ENCODE measurements around the gene ARHGAP35. TPM values are rescaled to one million over a fixed set of nuclear protein-coding genes. Genes with fewer than 3 reads are reported as not detected.
A peak's percentile ranks its signal among the peaks of the same experiment; 100 is the strongest.

ARHGAP35 gene
- total and polyA plus RNA-seq, 2 experiments from 2014 or later, result 13.6 to 57.7 TPM

- H3K4me2 ChIP-seq, result no peak overlapping the region
- H3K4me3 ChIP-seq, result no peak overlapping the region
- Mint-ChIP-seq H3K27ac (peak overlapping the region; percentile 68; the same call in 1 of the 2 replicates), H3K4me3 (no peak overlapping the region), H3K36me3 (ENCODE audit: low read depth) (no peaks in the 10 kb centered on the region), H3K27me3 (ENCODE audit: insufficient read depth, low read depth, poor library complexity) (peaks cover 3% of the 10 kb centered on the region), H3K4me1 (peaks cover 43% of the 10 kb centered on the region), H3K9me3 (no peaks in the 10 kb centered on the region)
- H4K20me1 ChIP-seq (replicated peaks; ENCODE audit: insufficient read depth), result peaks cover 49% of the 10 kb centered on the region
- no peak overlapping the region for H2AFZ ChIP-seq
- H3F3A ChIP-seq (replicated peaks; ENCODE audit: low read depth), result no peaks in the 10 kb centered on the region
- TF ChIP-seq CTCF (conservative IDR thresholded peaks at IDR 0.05; ENCODE audit: low read depth in 2 of 2), result no peak
- TF ChIP-seq, protein P1, sequence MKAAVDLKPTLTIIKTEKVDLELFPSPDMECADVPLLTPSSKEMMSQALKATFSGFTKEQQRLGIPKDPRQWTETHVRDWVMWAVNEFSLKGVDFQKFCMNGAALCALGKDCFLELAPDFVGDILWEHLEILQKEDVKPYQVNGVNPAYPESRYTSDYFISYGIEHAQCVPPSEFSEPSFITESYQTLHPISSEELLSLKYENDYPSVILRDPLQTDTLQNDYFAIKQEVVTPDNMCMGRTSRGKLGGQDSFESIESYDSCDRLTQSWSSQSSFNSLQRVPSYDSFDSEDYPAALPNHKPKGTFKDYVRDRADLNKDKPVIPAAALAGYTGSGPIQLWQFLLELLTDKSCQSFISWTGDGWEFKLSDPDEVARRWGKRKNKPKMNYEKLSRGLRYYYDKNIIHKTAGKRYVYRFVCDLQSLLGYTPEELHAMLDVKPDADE (IDR thresholded peaks at IDR 0.05), result no peak
- no peak for TF ChIP-seq REST (IDR thresholded peaks at IDR 0.05; ENCODE audit: unreplicated experiment)
- no peak for TF ChIP-seq STAT1 (IDR thresholded peaks at IDR 0.05; ENCODE audit: unreplicated experiment)
- TF ChIP-seq POLR2AphosphoS5 (IDR thresholded peaks at IDR 0.05; ENCODE audit: low read depth), result no peak
- peak overlapping the region; percentile 64; the same call in 1 of the 2 replicates for H3K27ac ChIP-seq (ENCODE audit: low read depth)
- peak; percentile 40 for DNase-seq (ENCODE audit: low spot score)
- no peaks in the 10 kb centered on the region for H3K27me3 ChIP-seq (ENCODE audit: insufficient read depth)
- H3K36me3 ChIP-seq (ENCODE audit: insufficient read depth), result no peaks in the 10 kb centered on the region
- peaks cover 94% of the 10 kb centered on the region for H3K79me2 ChIP-seq (replicated peaks; ENCODE audit: insufficient read depth)
- H3K4me1 ChIP-seq (ENCODE audit: insufficient read depth), result peaks cover 24% of the 10 kb centered on the region
- peak; percentile 25; the same call in 2 of the 3 replicates for ATAC-seq
- H3K9me2 ChIP-seq (ENCODE audit: insufficient read depth), result no peaks in the 10 kb centered on the region
These were observed 41.6 kb downstream of the ARHGAP35 start for GRCh38 chr19:46902402-46902766.

- H3K27ac Mint-ChIP-seq, result no peak overlapping the region
- Histone ChIP-seq H3K36me3 (ENCODE audit: insufficient read depth) (no peaks in the 10 kb centered on the region), H3K27me3 (ENCODE audit: insufficient read depth) (no peaks in the 10 kb centered on the region), H4K20me1 (replicated peaks; ENCODE audit: insufficient read depth) (peaks cover 49% of the 10 kb centered on the region), H2AFZ (no peak overlapping the region), H3K79me2 (replicated peaks; ENCODE audit: insufficient read depth) (peaks cover 95% of the 10 kb centered on the region), H3K9me2 (ENCODE audit: insufficient read depth) (no peaks in the 10 kb centered on the region), H3K4me2 (0 out of 2 replicates have a peak overlapping the region, but pooled peaks have one; percentile 23), H3K4me3 (no peak overlapping the region), H3F3A (replicated peaks; ENCODE audit: low read depth) (no peaks in the 10 kb centered on the region), H3K4me1 (ENCODE audit: insufficient read depth) (peaks cover 24% of the 10 kb centered on the region), H3K27ac (ENCODE audit: low read depth) (peak overlapping the region; percentile 64)
- H3K36me3 Mint-ChIP-seq (ENCODE audit: low read depth), result no peaks in the 10 kb centered on the region
- DNase-seq (ENCODE audit: low spot score) (no peak), ATAC-seq (no peak)
- H3K27me3 Mint-ChIP-seq (ENCODE audit: insufficient read depth, low read depth, poor library complexity), result peaks cover 3% of the 10 kb centered on the region
- H3K4me1 Mint-ChIP-seq, result peaks cover 44% of the 10 kb centered on the region
- H3K9me3 Mint-ChIP-seq, result no peaks in the 10 kb centered on the region
- H3K4me3 Mint-ChIP-seq, result no peak overlapping the region
- TF ChIP-seq, protein P1 (IDR thresholded peaks at IDR 0.05), result no peak
- TF ChIP-seq EZH2 (IDR thresholded peaks at IDR 0.05; ENCODE audit: low read depth, unreplicated experiment) (no peak), ZNF114 (CRISPR knock-in tag; IDR thresholded peaks at IDR 0.05) (no peak), STAT1 (IDR thresholded peaks at IDR 0.05; ENCODE audit: unreplicated experiment) (no peak), CTCF (conservative IDR thresholded peaks at IDR 0.05; ENCODE audit: low read depth in 2 of 2) (no peak), EZH2phosphoT487 (IDR thresholded peaks at IDR 0.05; ENCODE audit: unreplicated experiment) (no peak)
These were observed 42.7 kb downstream of the ARHGAP35 start for GRCh38 chr19:46903458-46903857.
